B cell (primary cell): ENCODE measurements around the gene FAM229A. TPM values are rescaled to one million over a fixed set of nuclear protein-coding genes. Genes with fewer than 3 reads are reported as not detected.
A peak's percentile ranks its signal among the peaks of the same experiment; 100 is the strongest.

Experiments
- ATAC-seq: fragments of 200-7000 bp; cut with Tn5 transposase; one replicate; pipeline ENCODE4 v1.10.0; 2021; ENCODE audit warnings: low read depth, mild to moderate bottlenecking, moderate number of reproducible peaks, moderate library complexity
- CTCF ChIA-PET: fragments of 350-600 bp; sonication (Branson Sonifier 250); formaldehyde crosslinking; loops from one replicate; lab custom pipeline; 2021; ENCODE audit warnings: antibody characterized with exemption, inconsistent platforms; lab: Charles Lee
- POLR2A ChIA-PET: fragments of 350-600 bp; sonication (Branson Sonifier 250); formaldehyde crosslinking; loops from one replicate; lab custom pipeline; 2021; ENCODE audit warnings: antibody characterized with exemption; lab: Charles Lee
- DNase-seq: peaks from one replicate; pipeline ENCODE4 v3.0.0; 2013
- H2AFZ ChIP-seq: 2 replicates; pipeline ENCODE4 v1.6.1; 2012; ENCODE audit warnings: mild to moderate bottlenecking, low read depth, low read length; ENCODE audit not compliant: insufficient read depth, poor library complexity, severe bottlenecking
- H3K27ac ChIP-seq, 2 donors: 1 replicate in 1 of 2; 2 replicates in 1 of 2; pipeline ENCODE4 v1.5.1; 2012 to 2013; ENCODE audit warnings: low read length in 2 of 2, mild to moderate bottlenecking in 2 of 2, moderate library complexity in 1 of 2
- H3K27me3 ChIP-seq, 4 experiments: fragments of 200-600 bp in 1 of 4; sonication (generic) in 1 of 4; replicated peaks in 1 of 4; 1 replicate in 2 of 4; 2 replicates in 2 of 4; pipeline versions ENCODE4 v1.6.1 to v1.7.0; 2013 to 2016; ENCODE audit warnings: low read length in 3 of 4, mild to moderate bottlenecking in 2 of 4, mixed read lengths in 1 of 4, moderate library complexity in 1 of 4; ENCODE audit not compliant: insufficient read depth in 4 of 4, control insufficient read depth in 3 of 4; ENCODE audit errors: control extremely low read depth in 1 of 4
- H3K36me3 ChIP-seq, 2 experiments: replicated peaks in 1 of 2; 1 replicate in 1 of 2; 2 replicates in 1 of 2; pipeline versions ENCODE4 v1.6.1 to v1.7.1; 2013; ENCODE audit warnings: low read length in 1 of 2; ENCODE audit not compliant: insufficient read depth in 2 of 2, control insufficient read depth in 1 of 2; ENCODE audit errors: control extremely low read depth in 1 of 2, extremely low read depth in 1 of 2
- H3K4me1 ChIP-seq, 2 donors: fragments of 200-600 bp in 1 of 2; sonication (generic) in 1 of 2; 1 replicate in 1 of 2; 2 replicates in 1 of 2; pipeline versions ENCODE4 v1.5.1 to v1.6.1; 2013 to 2017; ENCODE audit warnings: low read length in 2 of 2; ENCODE audit not compliant: control insufficient read depth in 2 of 2, insufficient read depth in 2 of 2
- H3K4me2 ChIP-seq: replicated peaks from 2 replicates; pipeline ENCODE3; 2012; ENCODE audit warnings: mild to moderate bottlenecking, low read depth, low read length; ENCODE audit not compliant: poor library complexity, severe bottlenecking
- H3K4me3 ChIP-seq, 5 experiments: fragments of 200-600 bp in 1 of 5; sonication (generic) in 1 of 5; 1 replicate in 3 of 5; 2 replicates in 2 of 5; pipeline versions ENCODE4 v1.5.1 to v1.7.0; 2011 to 2016; ENCODE audit warnings: low read length in 4 of 5, mild to moderate bottlenecking in 4 of 5, low read depth in 2 of 5, control low read depth in 1 of 5, moderate library complexity in 1 of 5; ENCODE audit not compliant: insufficient read depth in 1 of 5; ENCODE audit errors: control extremely low read depth in 1 of 5, extremely low read depth in 1 of 5
- H3K79me2 ChIP-seq: fragments of 200-600 bp; sonication (generic); one replicate; pipeline ENCODE4 v1.6.0; 2016; ENCODE audit warnings: low read length; ENCODE audit not compliant: control insufficient read depth, insufficient read depth
- H3K9ac ChIP-seq: fragments of 200-600 bp; sonication (generic); 2 replicates; pipeline ENCODE4 v1.6.1; 2017; ENCODE audit warnings: mild to moderate bottlenecking, low read length, moderate library complexity
- H3K9me3 ChIP-seq, 3 donors: one replicate each; pipeline versions ENCODE4 v1.6.1 to v1.7.1; 2013; ENCODE audit warnings: low read length in 2 of 3; ENCODE audit not compliant: control insufficient read depth in 2 of 3, insufficient read depth in 1 of 3; ENCODE audit errors: control extremely low read depth in 1 of 3
- H4K20me1 ChIP-seq: 2 replicates; pipeline ENCODE4 v1.6.0; 2012; ENCODE audit warnings: mild to moderate bottlenecking, low read length; ENCODE audit not compliant: insufficient read depth, control insufficient read depth, poor library complexity, severe bottlenecking
- H3K27ac Mint-ChIP-seq: one replicate; pipeline ENCODE4 v1.8.0; 2021; ENCODE audit warnings: mixed read lengths
- H3K27me3 Mint-ChIP-seq: one replicate; pipeline ENCODE4 v1.8.0; 2021; ENCODE audit warnings: mixed read lengths
- H3K4me1 Mint-ChIP-seq: one replicate; pipeline ENCODE4 v1.8.0; 2021; ENCODE audit warnings: mixed read lengths
- H3K4me3 Mint-ChIP-seq: one replicate; pipeline ENCODE4 v1.8.0; 2021; ENCODE audit warnings: mixed read lengths
- H3K9me3 Mint-ChIP-seq: one replicate; pipeline ENCODE4 v1.8.0; 2022; ENCODE audit warnings: mixed read lengths; ENCODE audit not compliant: insufficient read depth
- EZH2 ChIP-seq: IDR thresholded peaks from 2 replicates; pipeline ENCODE4 v1.6.1; 2012; ENCODE audit warnings: borderline replicate concordance, low read depth, mild to moderate bottlenecking, moderate library complexity, low read length; ENCODE audit not compliant: insufficient read depth, poor library complexity, severe bottlenecking
- WGBS: methylation state at CpG from one replicate; pipeline ENCODE4 v1.1.5; 2013; ENCODE audit warnings: missing lambda C conversion rate; ENCODE audit not compliant: insufficient coverage; 5-methylcytosine and 5-hydroxymethylcytosine counted together
- intact Hi-C: fragments of 100-400 bp; cut with micrococcal nuclease; formaldehyde crosslinking; loops from one replicate; pipeline ENCODE4 v1.10.0; 2022
- polyA plus RNA-seq: library from polyadenylated mRNA; depleted of rRNA; stranded (reverse); fragments of >200 nt; gene quantifications from 2 replicates; pipeline ENCODE4 v1.2.3, GENCODE V29; 2012
- total RNA-seq, 2 donors: library from RNA; stranded (reverse); fragments of 120-200 nt in 1 of 2; gene quantifications; 1 replicate in 1 of 2; 2 replicates in 1 of 2; pipeline versions ENCODE4 v1.2.3 to v1.2.4, GENCODE V29; 2013 to 2022
- TF ChIP-seq, protein P1 (sequence below): fragments of 200-600 bp; IDR thresholded peaks from one replicate; pipeline ENCODE4 v1.8.0; 2022; ENCODE audit warnings: antibody characterized with exemption, mild to moderate bottlenecking

The FAM229A gene
- total and polyA plus RNA-seq, 2 donors (not counting 1 experiment from before 2014, with no cell fraction given): 33.3 to 33.8 TPM

DNA sequence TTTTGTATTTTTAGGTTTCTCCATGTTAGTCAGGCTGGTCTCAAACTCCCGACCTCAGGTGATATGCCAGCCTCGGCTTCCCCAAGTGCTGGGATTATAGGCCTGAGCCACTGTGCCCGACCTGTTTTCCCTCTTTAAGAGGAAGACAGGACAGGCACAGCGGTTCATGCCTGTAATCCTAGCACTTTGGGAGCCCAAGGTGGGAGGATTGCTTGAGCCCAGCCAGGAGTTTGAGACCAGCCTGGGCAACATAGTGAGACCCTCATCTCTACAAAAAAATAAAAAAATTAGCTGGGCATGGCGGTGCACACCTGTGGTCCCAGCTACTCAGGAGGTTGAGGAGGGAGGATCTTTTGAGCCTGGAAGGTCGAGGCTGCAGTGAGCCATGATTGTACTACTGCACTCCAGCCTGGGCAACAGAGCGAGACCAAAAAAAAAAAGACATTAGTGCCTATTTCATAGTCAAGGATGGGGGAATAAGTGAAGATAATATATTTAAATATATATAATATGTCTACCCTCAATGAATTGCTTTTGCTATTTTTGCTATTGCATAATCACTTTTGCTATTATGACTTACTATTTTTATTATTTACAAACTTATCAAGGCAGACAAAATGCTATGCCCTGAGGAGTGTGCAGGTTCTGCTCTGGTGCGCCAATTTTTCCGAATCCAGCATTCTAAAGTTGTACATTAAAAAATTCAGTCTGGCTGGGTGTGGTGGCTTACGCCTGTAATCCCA lies 44.0 kb downstream of the FAM229A start:
- 95% methylated on average over 3 of the region's 10 CpGs for WGBS
- H3K9me3 Mint-ChIP-seq: no peaks in the 10 kb centered on the region
- Histone ChIP-seq H3K79me2 (peaks cover 73% of the 10 kb centered on the region), H3K9me3 (peaks cover 0 to 6% (median 0%) of the 10 kb centered on the region in 3 donors), H3K4me2 (no peak overlapping the region), H3K27ac (peak overlapping the region in 1 of 2 donors; percentile 82), H3K36me3 (peaks cover 2 to 29% of the 10 kb centered on the region in 2 experiments), H2AFZ (no peak overlapping the region), H4K20me1 (no peaks in the 10 kb centered on the region), H3K9ac (no peak overlapping the region), H3K4me1 (peaks cover 73 to 84% of the 10 kb centered on the region in 2 donors), H3K27me3 (no peaks in the 10 kb centered on the region), H3K4me3 (no peak overlapping the region)
- peak overlapping the region; percentile 46 for H3K27ac Mint-ChIP-seq
- H3K27me3 Mint-ChIP-seq: no peaks in the 10 kb centered on the region
- ATAC-seq (no peak), DNase-seq (no peak)
- intact Hi-C loops: loop anchor here (5.0 kb wide), 1 partner anchor 54 kb away; no protein-coding TSS in a partner anchor
- H3K4me3 Mint-ChIP-seq: no peak overlapping the region
- TF ChIP-seq EZH2: no peak
- TF ChIP-seq, protein P1, sequence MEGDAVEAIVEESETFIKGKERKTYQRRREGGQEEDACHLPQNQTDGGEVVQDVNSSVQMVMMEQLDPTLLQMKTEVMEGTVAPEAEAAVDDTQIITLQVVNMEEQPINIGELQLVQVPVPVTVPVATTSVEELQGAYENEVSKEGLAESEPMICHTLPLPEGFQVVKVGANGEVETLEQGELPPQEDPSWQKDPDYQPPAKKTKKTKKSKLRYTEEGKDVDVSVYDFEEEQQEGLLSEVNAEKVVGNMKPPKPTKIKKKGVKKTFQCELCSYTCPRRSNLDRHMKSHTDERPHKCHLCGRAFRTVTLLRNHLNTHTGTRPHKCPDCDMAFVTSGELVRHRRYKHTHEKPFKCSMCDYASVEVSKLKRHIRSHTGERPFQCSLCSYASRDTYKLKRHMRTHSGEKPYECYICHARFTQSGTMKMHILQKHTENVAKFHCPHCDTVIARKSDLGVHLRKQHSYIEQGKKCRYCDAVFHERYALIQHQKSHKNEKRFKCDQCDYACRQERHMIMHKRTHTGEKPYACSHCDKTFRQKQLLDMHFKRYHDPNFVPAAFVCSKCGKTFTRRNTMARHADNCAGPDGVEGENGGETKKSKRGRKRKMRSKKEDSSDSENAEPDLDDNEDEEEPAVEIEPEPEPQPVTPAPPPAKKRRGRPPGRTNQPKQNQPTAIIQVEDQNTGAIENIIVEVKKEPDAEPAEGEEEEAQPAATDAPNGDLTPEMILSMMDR: no peak
- POLR2A ChIA-PET: interaction anchor here (1.0 to 5.1 kb wide), 6 partner anchors 17 to 97 kb away, joined by 4 to 35 read pairs (median 12); partner anchors contain the start of gene MARCKSL1
- CTCF ChIA-PET: interaction anchor here (0.8 to 10.2 kb wide), 13 partner anchors 13 to 102 kb away, joined by 3 to 118 read pairs (median 7); partner anchors contain the start of genes FAM167B, HDAC1, LCK and MARCKSL1
- H3K4me1 Mint-ChIP-seq: peaks cover 70% of the 10 kb centered on the region
